H9 (cell line): ENCODE measurements around the gene GLT8D1. TPM values are rescaled to one million over a fixed set of nuclear protein-coding genes. Genes with fewer than 3 reads are reported as not detected.

ENCODE experiments used
- DNase-seq: peaks from one replicate; pipeline ENCODE4 v3.0.0-alpha.2; 2017
- H2AFZ ChIP-seq: one replicate; pipeline ENCODE4 v1.6.1; 2013; ENCODE audit warnings: mild to moderate bottlenecking, low read length, control low read depth, moderate library complexity
- H2AK5ac ChIP-seq: 2 replicates; pipeline ENCODE4 v1.6.1; 2013; ENCODE audit warnings: low read length, control low read depth, mixed read lengths; ENCODE audit not compliant: insufficient read length
- H2BK120ac ChIP-seq: one replicate; pipeline ENCODE4 v1.6.1; 2013; ENCODE audit warnings: low read depth, mild to moderate bottlenecking, low read length, control low read depth, inconsistent platforms; ENCODE audit not compliant: poor library complexity, severe bottlenecking
- H2BK12ac ChIP-seq: 2 replicates; pipeline ENCODE4 v1.6.1; 2013; ENCODE audit warnings: low read length, control low read depth, mixed read lengths, low read depth; ENCODE audit not compliant: insufficient read length
- H2BK15ac ChIP-seq: 2 replicates; pipeline ENCODE4 v1.6.1; 2013; ENCODE audit warnings: low read depth, low read length, control low read depth
- H2BK20ac ChIP-seq: one replicate; pipeline ENCODE4 v1.6.1; 2013; ENCODE audit warnings: low read depth, mild to moderate bottlenecking, low read length, control low read depth, inconsistent platforms; ENCODE audit not compliant: poor library complexity, severe bottlenecking
- H2BK5ac ChIP-seq: 2 replicates; pipeline ENCODE4 v1.6.1; 2013; ENCODE audit warnings: low read length, control low read depth, mixed read lengths; ENCODE audit not compliant: insufficient read length
- H3K14ac ChIP-seq: 2 replicates; pipeline ENCODE4 v1.6.1; 2013; ENCODE audit warnings: low read length, control low read depth; ENCODE audit not compliant: insufficient read depth
- H3K18ac ChIP-seq: 2 replicates; pipeline ENCODE4 v1.6.1; 2013; ENCODE audit warnings: low read depth, mild to moderate bottlenecking, mixed read lengths, low read length, control low read depth; ENCODE audit not compliant: insufficient read length
- H3K23ac ChIP-seq: 2 replicates; pipeline ENCODE4 v1.6.1; 2013; ENCODE audit warnings: low read length, control low read depth, mixed read lengths, low read depth; ENCODE audit not compliant: insufficient read length
- H3K23me2 ChIP-seq: 2 replicates; pipeline ENCODE4 v1.6.1; 2013; ENCODE audit warnings: low read depth, mild to moderate bottlenecking, mixed read lengths, low read length, control low read depth; ENCODE audit not compliant: insufficient read length, poor library complexity, severe bottlenecking
- H3K27ac ChIP-seq: 2 replicates; pipeline ENCODE4 v1.5.1; 2013; ENCODE audit warnings: low read length, control low read depth, mixed read lengths, low read depth; ENCODE audit not compliant: insufficient read length
- H3K27me3 ChIP-seq: 2 replicates; pipeline ENCODE4 v1.6.1; 2013; ENCODE audit warnings: low read length, control low read depth, inconsistent platforms; ENCODE audit not compliant: insufficient read depth
- H3K4ac ChIP-seq: 2 replicates; pipeline ENCODE4 v1.6.1; 2013; ENCODE audit warnings: low read depth, mild to moderate bottlenecking, control low read depth, inconsistent platforms, low read length, moderate library complexity
- H3K4me1 ChIP-seq: 2 replicates; pipeline ENCODE4 v1.6.1; 2013; ENCODE audit warnings: low read length, control low read depth, inconsistent platforms; ENCODE audit not compliant: insufficient read depth
- H3K4me2 ChIP-seq: 2 replicates; pipeline ENCODE4 v1.6.1; 2013; ENCODE audit warnings: low read length, control low read depth, mixed read lengths; ENCODE audit not compliant: insufficient read length, insufficient read depth
- H3K56ac ChIP-seq: 2 replicates; pipeline ENCODE4 v1.6.1; 2013; ENCODE audit warnings: low read depth, mild to moderate bottlenecking, mixed read lengths, low read length, control low read depth; ENCODE audit not compliant: insufficient read length
- H3K79me1 ChIP-seq: 2 replicates; pipeline ENCODE4 v1.6.1; 2013; ENCODE audit warnings: low read depth, mild to moderate bottlenecking, moderate library complexity, low read length, control low read depth, inconsistent platforms; ENCODE audit not compliant: insufficient read depth, poor library complexity, severe bottlenecking
- H3K79me2 ChIP-seq: 2 replicates; pipeline ENCODE4 v1.6.1; 2013; ENCODE audit warnings: low read length, control low read depth, inconsistent platforms; ENCODE audit not compliant: insufficient read depth
- H3K9ac ChIP-seq: 2 replicates; pipeline ENCODE4 v1.6.1; 2013; ENCODE audit warnings: low read length, control low read depth, mixed read lengths; ENCODE audit not compliant: insufficient read length; ENCODE audit errors: extremely low read depth
- H3K9me3 ChIP-seq: one replicate; pipeline ENCODE4 v1.6.1; 2013; ENCODE audit warnings: low read depth, low read length, inconsistent platforms; ENCODE audit not compliant: control insufficient read depth
- H3T11ph ChIP-seq: one replicate; pipeline ENCODE4 v1.6.1; 2013; ENCODE audit warnings: mild to moderate bottlenecking, low read length, control low read depth, inconsistent platforms
- H4K20me1 ChIP-seq: one replicate; pipeline ENCODE4 v1.6.1; 2013; ENCODE audit not compliant: control insufficient read depth, insufficient read length, insufficient read depth
- H4K5ac ChIP-seq: 2 replicates; pipeline ENCODE4 v1.6.1; 2013; ENCODE audit warnings: low read depth, mild to moderate bottlenecking, mixed read lengths, low read length, control low read depth; ENCODE audit not compliant: insufficient read length
- H4K8ac ChIP-seq: replicated peaks from 2 replicates; pipeline ENCODE4 v1.6.1; 2013; ENCODE audit warnings: low read length, control low read depth, mixed read lengths, low read depth; ENCODE audit not compliant: insufficient read length
- H4K91ac ChIP-seq: 2 replicates; pipeline ENCODE4 v1.6.1; 2013; ENCODE audit warnings: low read depth, mild to moderate bottlenecking, moderate library complexity, mixed read lengths, low read length, control low read depth; ENCODE audit not compliant: insufficient read length
- H3K27ac Mint-ChIP-seq, 3 experiments: 2 replicates in 2 of 3; 3 replicates in 1 of 3; pipeline ENCODE4 v1.8.0; 2020 to 2021; ENCODE audit warnings: mixed read lengths in 3 of 3, mild to moderate bottlenecking in 1 of 3, moderate library complexity in 1 of 3
- H3K27me3 Mint-ChIP-seq: 2 replicates; pipeline ENCODE4 v1.8.0; 2021; ENCODE audit warnings: low read depth, mild to moderate bottlenecking, moderate library complexity, mixed read lengths
- H3K36me3 Mint-ChIP-seq, 3 experiments: 2 replicates in 2 of 3; 3 replicates in 1 of 3; pipeline ENCODE4 v1.8.0; 2020 to 2021; ENCODE audit warnings: low read depth in 3 of 3, mixed read lengths in 3 of 3; ENCODE audit not compliant: insufficient read depth in 1 of 3
- H3K4me1 Mint-ChIP-seq, 2 experiments: 2 replicates each; pipeline ENCODE4 v1.8.0; 2020; ENCODE audit warnings: mixed read lengths in 2 of 2
- H3K4me3 Mint-ChIP-seq, 2 experiments: 2 replicates in 1 of 2; 3 replicates in 1 of 2; pipeline ENCODE4 v1.8.0; 2020 to 2021; ENCODE audit warnings: mild to moderate bottlenecking in 2 of 2, mixed read lengths in 2 of 2, moderate library complexity in 1 of 2
- H3K9me3 Mint-ChIP-seq, 2 experiments: 2 replicates in 1 of 2; 3 replicates in 1 of 2; pipeline ENCODE4 v1.8.0; 2020; ENCODE audit warnings: mild to moderate bottlenecking in 2 of 2, mixed read lengths in 2 of 2, moderate library complexity in 1 of 2
- WGBS: extraction: QIAGEN DNeasy Blood & Tissue Kit; methylation state at CpG from one replicate; pipeline ENCODE4 v1.1.7; 2013; ENCODE audit warnings: missing lambda C conversion rate, low lambda C conversion rate, mixed read lengths; ENCODE audit not compliant: insufficient read length; ENCODE audit errors: extremely low coverage; 5-methylcytosine and 5-hydroxymethylcytosine counted together
- total RNA-seq: library from RNA; stranded (reverse); gene quantifications from 2 replicates; pipeline ENCODE4 v1.2.1, GENCODE V29; 2021
- TF ChIP-seq, protein P1 (sequence below): fragments of 200-600 bp; sonication (generic); conservative IDR thresholded peaks from 3 replicates; pipeline ENCODE4 v1.8.0; 2021; ENCODE audit warnings: antibody characterized with exemption, mild to moderate bottlenecking

Gene GLT8D1
- total RNA-seq, 1 experiment from 2014 or later: 39.3 TPM

DNA sequence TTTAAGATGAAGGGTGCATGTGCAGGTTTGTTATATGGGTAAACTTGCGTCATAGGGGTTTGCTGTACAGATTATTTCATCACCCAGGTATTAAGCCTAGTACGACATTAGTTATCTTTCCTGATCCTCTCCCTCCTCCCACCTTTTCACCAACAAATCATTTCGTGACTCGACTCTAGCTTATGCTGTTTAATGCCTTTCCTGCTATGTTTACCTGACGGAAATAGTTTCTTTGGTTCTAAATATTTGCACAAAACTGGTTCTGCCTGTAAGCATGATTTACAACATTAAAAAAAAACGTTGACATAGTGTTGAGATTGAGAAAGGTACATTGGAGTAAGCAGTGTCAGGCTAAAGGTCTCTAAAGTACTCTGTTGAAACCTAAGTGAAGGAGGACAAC, 17.3 kb downstream of the GLT8D1 start:
- H3K4me1 Mint-ChIP-seq: peaks cover 15% of the 10 kb centered on the region in 2 experiments
- H3K27ac Mint-ChIP-seq: peak overlapping the region; percentile 41 to 75 (median 62); a peak in 2 of 7 replicates
- H3K4me3 Mint-ChIP-seq: peak overlapping the region; percentile 38 to 99; a peak in 3 of 5 replicates
- H3K18ac ChIP-seq: no peak overlapping the region
- no peak overlapping the region for H2AFZ ChIP-seq
- no peak overlapping the region for H2BK5ac ChIP-seq
- no peak overlapping the region for H2AK5ac ChIP-seq
- H2BK15ac ChIP-seq: no peak overlapping the region
- no peak overlapping the region for H2BK120ac ChIP-seq
- no peak overlapping the region for H3T11ph ChIP-seq
- H4K20me1 ChIP-seq: no peaks in the 10 kb centered on the region
- TF ChIP-seq, protein P1, sequence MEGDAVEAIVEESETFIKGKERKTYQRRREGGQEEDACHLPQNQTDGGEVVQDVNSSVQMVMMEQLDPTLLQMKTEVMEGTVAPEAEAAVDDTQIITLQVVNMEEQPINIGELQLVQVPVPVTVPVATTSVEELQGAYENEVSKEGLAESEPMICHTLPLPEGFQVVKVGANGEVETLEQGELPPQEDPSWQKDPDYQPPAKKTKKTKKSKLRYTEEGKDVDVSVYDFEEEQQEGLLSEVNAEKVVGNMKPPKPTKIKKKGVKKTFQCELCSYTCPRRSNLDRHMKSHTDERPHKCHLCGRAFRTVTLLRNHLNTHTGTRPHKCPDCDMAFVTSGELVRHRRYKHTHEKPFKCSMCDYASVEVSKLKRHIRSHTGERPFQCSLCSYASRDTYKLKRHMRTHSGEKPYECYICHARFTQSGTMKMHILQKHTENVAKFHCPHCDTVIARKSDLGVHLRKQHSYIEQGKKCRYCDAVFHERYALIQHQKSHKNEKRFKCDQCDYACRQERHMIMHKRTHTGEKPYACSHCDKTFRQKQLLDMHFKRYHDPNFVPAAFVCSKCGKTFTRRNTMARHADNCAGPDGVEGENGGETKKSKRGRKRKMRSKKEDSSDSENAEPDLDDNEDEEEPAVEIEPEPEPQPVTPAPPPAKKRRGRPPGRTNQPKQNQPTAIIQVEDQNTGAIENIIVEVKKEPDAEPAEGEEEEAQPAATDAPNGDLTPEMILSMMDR: no peak
- peaks cover 3% of the 10 kb centered on the region; the same call in 1 of the 2 replicates for H3K27me3 Mint-ChIP-seq
- no peaks in the 10 kb centered on the region for H3K27me3 ChIP-seq
- no peak for DNase-seq
- no peak overlapping the region for H2BK12ac ChIP-seq
- H3K9me3 Mint-ChIP-seq: no peaks in the 10 kb centered on the region
- no peak overlapping the region for H4K8ac ChIP-seq
- no peaks in the 10 kb centered on the region for H3K9me3 ChIP-seq
- H3K23ac ChIP-seq: no peak overlapping the region
- no peak overlapping the region for H4K91ac ChIP-seq
- no peak overlapping the region for H3K4ac ChIP-seq
- no peak overlapping the region for H3K4me2 ChIP-seq
- no peak overlapping the region for H3K27ac ChIP-seq
- peaks cover 12% of the 10 kb centered on the region; the same call in 1 of the 2 replicates for H3K79me2 ChIP-seq
- H3K9ac ChIP-seq: no peak overlapping the region
- no peak overlapping the region for H2BK20ac ChIP-seq
- H3K14ac ChIP-seq: no peak overlapping the region
- H3K36me3 Mint-ChIP-seq: peaks cover 63 to 75% (median 72%) of the 10 kb centered on the region in 3 experiments
- no peaks in the 10 kb centered on the region for H3K4me1 ChIP-seq
- H4K5ac ChIP-seq: no peak overlapping the region
- peaks cover 3% of the 10 kb centered on the region for H3K23me2 ChIP-seq
- no CpG with 5 or more reads among the region's 6 CpGs for WGBS
- H3K79me1 ChIP-seq: peaks cover 16% of the 10 kb centered on the region
- no peak overlapping the region for H3K56ac ChIP-seq
